ENCODE measurements around the gene EIF3A.

EIF3A gene

GRCh38 chr10:119001717-119002500 is 78.7 kb downstream of the EIF3A start:
- no peak for DNase-seq

- DNase-seq = no peak
These were observed 82.4 kb downstream of the EIF3A start for GRCh38 chr10:118998183-118998582.

- DNase-seq = no peak
These were observed 83.2 kb downstream of the EIF3A start for GRCh38 chr10:118997379-118997778.

- DNase-seq = no peak
These were observed 84.9 kb downstream of the EIF3A start for GRCh38 chr10:118995739-118996138.

- no peak for DNase-seq
These were observed 86.3 kb downstream of the EIF3A start for GRCh38 chr10:118994321-118994720.

- no peak for DNase-seq
These were observed 87.4 kb downstream of the EIF3A start for GRCh38 chr10:118993214-118993613.

GRCh38 chr10:118992496-118992895 is 88.1 kb downstream of the EIF3A start:
- no peak for DNase-seq

GRCh38 chr10:118990326-118990725 is 90.3 kb downstream of the EIF3A start:
- no peak for DNase-seq

GRCh38 chr10:118986815-118987790 is 93.5 kb downstream of the EIF3A start:
- DNase-seq = no peak

- DNase-seq = no peak
These were observed 95.0 kb downstream of the EIF3A start for GRCh38 chr10:118985576-118985975.

All from stimulated activated CD4-positive, alpha-beta T cell treated with anti-CD3 and anti-CD28 coated beads, Interleukin-2, amount 100 ng/mL, for 24 hours (primary cell).